NCI-H460 (cell line): Measurements from ENCODE around the gene SLC27A2. TPM values are rescaled to one million over a fixed set of nuclear protein-coding genes. Genes with fewer than 3 reads are reported as not detected.

Source experiments
- DNase-seq: peaks from one replicate; pipeline ENCODE4 v3.0.0-alpha.2; 2016; ENCODE audit warnings: low read depth; ENCODE audit errors: extremely low read depth
- total RNA-seq: library from RNA; depleted of rRNA; stranded (reverse); fragments of >200 nt; shearing (Covaris generic); gene quantifications from 2 replicates; pipeline ENCODE4 v1.2.3, GENCODE V29; 2014

Gene SLC27A2
- total RNA-seq, 1 experiment from 2014 or later, result 18.7 TPM

DNA sequence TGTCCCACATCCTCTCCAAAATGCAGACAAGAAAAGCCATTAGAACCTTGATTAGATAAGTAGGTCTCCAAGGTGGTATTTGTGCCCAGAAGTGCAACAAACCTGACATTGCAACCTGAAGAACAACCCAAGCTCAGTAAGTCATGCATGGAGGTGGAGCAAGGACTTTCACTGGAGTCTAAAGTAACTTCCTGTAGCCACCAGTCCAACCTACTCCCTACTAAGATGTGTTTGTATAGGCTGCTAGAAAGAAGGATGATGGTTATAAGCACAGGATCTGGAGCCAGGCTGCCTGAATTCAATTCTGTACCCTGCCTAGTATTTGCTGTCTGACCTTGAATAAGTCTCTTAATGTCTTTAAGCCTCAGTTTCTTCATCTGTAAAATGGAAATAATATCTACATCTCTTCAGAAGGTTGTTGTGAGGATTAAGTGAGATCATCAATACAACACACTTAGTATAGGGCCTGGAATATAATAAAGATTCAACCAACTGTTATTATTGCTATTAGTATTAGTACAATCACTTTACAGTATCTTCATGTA is 51.3 kb downstream of the SLC27A2 start:
- no peak for DNase-seq

DNA sequence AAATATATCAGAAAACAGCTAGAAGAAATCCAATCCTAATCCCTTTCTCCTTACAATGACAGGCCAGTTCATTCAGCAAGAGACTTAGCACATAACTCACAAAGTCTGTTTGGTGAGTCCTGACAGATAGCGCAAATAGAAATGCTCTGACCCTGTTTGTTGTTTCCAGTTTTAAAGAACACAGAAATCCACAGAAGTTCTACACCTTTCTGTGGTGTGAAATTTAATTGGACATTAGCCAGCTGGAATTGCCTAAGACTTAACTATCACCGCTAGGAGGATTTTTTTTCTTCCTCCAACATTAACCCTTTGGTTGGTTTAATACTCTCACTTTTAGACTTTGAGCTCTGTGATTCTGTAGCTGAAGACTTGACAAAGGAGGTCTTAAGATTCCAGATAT is 52.8 kb downstream of the SLC27A2 start:
- DNase-seq, result peak; percentile 25

DNA sequence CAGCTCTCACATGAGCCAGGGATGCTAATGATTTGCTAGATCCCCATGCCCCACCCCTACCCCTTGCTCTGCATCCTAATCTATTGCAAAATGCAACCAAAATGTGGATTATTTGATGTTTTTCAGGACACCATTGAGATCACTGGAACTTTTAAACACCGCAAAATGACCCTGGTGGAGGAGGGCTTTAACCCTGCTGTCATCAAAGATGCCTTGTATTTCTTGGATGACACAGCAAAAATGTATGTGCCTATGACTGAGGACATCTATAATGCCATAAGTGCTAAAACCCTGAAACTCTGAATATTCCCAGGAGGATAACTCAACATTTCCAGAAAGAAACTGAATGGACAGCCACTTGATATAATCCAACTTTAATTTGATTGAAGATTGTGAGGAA is 53.8 kb downstream of the SLC27A2 start:
- peak; percentile 64 for DNase-seq

DNA sequence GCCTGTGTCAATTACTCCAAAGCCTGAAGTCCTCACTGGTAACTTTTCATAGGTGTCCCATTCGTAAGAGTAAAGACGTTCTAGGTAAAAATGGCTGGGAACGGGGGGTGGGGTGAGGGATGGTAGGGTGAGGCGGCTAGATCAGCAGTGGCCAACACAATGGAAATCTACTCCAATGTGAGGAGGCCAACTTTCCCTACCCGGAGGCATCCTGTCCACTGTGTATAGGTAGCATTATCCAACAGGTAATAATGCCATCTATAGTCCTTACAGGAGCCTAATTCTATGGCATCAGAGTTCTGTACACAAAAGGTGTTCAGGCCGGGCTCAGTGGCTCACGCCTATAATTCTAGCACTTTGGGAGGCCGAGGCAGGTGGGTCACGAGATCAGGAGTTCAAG is 54.4 kb downstream of the SLC27A2 start:
- DNase-seq, result no peak

DNA sequence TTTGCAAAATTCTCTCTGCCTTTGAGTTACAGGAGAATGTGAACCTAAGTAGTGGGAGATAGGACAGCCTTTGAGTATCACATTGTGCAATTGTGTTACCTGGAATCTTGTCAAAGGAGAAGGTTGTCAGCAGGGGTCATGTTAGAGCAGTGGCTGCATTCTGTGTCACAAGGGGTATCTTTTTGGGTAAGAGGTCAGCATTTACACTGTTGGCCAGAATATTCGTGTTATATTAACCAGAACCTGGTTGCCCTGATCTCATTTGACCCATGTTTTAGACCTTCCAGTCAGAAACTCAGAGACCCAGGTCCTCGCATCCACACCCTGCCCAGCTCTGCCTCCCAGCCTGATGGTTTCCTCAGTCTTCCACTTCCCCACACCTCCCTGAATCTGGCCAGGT is 56.3 kb downstream of the SLC27A2 start:
- no peak for DNase-seq

DNA sequence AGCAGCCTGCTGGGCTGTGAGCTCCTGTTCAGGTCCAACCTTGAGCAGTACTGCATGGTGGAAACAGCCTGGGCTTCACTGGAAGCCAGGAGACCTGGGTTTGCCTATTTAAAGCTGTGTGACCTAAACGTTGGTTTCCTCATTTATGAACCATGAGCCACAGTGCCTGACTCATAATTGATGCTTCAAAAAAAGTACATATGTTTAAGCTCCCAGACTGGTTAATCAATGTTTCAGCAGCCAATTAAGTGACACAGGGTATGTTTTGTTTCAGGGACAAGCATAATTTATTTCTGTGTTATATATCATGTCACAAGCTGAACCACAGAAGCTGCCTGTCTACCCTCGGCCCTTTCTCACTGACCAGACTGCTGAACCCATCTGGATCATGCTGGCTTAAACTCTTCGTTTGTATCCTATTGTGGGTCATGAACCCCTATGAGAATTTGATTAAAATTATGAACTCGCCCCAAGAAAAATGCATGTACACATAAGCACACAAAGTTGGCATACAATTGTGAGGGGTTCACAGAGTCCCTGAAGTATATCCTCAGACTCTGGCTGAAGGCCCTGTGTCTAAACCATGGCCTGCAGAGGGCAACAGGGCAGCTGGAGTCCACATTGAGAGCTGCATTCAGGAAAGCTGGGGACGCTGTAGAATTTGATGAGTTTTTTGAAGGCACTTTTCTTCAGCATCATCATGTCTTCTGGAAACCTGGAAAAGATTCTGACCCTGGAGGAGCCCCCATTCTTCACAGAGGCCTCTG is 59.9 kb downstream of the SLC27A2 start:
- DNase-seq, result no peak

DNA sequence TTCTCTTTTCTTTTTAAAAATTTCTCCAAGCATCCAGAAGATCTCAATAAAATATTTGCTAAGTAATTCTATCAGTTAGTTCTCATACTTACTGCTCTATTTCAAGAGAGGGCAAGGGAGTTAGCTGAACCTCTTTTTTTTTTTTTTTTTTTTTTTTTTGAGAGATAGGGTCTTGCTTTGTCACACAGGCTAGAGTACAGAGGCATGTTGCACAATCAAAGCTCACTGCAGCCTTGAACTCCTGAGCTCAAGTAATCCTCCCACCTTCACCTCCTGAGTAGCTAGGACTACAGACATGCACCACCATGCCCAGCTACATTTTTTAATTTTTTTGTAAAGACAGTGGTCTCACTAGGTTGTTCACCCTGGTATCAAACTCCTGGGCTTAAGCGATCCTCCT is 62.2 kb downstream of the SLC27A2 start:
- DNase-seq, result no peak

DNA sequence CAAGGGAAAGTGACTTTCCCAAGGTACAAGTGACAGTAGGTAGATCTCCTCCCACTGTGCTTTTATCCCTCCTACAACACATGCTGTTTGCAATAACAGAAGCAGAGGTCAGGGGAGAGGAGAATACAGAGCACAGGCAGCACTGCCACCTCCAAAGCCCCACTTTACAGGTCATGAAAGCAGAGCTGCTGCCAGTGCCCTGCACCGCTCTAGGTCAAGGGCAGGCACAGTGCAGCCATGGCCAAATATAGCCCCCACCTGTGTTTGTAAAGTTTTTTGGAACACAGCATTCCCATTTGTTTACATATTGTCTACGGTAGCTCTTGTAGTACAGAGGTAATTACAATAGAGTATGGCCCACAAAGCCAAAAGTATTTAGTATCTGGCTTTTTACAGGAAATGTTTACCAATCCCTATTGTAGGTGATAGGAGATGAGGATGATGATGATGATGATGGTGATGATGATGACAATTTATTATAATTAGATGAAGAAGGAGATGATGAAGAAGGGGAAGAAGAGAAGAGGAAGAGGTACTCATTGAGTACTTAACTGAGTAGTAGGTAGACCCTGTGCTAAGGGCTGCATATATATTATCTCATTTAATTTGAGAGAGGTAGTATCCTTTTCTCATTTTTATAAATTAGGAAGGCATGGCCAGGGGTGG is 63.1 kb downstream of the SLC27A2 start:
- no peak for DNase-seq

DNA sequence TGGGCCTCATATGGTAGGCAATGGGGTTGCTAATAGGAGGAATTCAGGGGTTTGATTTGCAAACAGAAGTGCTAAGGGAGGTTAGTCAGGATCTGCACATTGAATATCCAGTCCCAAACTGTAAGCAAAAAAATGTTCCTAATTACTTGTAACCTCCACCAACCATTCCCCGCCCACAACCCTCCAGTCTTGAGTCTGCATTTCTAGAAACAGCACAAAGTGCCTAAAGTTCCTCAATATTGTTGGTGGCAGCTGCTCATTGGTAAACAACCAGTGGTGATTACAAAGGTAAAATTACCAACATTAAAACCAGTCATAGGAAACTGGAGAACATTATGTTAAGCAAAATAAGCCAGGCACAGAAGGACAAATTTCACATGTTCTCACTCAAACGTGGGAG is 64.6 kb downstream of the SLC27A2 start:
- DNase-seq, result no peak

DNA sequence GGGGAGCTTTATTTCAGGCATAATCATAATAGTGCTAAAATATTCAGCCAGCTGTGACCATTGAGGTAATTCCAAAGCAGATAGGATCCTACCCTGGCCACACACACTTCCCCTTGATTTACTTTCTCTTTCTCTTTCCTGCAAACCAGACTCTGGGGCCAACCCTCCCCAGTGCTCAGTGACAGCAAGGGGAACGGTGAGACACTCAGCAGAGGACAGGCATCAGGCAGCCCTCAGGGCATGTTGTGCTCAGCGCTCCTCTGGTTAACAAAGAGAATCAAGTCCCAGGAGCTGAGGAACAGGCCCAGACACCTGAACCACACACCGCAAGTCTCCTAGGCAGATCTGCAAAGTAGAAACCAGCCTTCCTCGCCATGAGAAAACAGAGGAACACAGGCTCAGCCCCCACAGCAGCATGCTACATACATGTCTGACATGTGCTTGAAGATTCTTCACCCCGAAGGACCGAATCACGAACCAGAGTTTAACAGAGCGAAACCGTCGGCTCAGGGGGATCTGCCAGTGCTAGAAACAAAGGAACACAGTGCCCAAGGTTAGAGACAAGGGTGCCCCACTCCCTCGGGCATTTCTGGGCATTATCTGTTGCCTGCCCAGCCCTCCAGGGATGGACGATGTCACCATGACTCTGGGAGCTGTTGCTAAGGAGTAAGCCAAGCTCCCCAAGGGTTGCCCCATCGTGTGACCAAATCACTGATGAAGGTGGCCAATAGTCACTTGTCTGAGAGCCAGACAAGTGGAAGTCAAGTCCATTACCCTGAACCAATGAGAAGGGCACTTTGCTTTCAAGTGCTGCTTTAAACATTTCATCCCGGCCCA is 66.0 kb downstream of the SLC27A2 start:
- DNase-seq, result no peak

DNA sequence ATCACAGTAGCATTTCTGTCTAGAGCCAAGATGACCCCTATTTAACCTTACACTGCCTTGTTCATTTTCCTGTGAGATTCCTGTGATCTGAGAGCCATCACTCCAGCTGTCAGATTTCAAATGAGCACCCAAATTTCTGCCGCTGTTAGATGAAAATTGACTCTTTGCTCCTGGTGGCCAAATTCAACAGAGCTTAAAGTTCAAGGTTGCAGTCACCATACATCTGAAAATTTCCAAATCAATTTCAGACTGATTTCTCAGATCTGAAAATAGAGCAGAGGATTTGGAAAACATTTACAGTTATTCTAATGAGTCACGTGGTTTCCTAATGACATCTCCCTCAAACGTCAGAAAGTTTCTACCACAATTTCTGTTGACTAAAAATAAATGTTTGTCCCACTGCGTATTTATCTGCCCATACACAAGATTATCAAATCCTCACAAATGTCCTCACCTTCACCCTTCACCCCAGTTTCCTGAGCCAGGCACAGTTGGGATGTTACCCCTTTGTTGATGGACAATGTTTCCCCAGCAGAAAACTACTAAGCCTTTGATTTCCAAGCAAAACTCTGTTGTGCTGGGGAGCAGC is 67.1 kb downstream of the SLC27A2 start:
- no peak for DNase-seq

DNA sequence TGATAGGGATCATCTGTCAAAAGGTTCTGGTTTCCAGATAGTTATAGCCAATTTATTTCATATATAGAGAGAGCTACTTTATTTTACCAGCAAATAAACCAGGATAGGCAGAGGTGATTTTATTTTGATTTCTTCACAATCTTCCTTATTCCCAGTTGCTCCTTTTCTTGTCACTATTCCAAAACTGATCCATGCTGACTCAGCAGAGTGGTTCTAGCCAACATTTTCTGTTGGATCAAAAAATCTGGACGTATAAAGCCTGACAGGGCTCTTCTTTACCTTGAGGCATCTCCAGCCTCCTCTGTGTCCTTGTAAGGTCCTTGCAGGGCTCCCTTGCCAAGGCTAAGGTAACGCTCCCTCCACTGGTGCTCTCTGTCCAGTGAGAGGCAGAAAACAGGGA is 67.7 kb downstream of the SLC27A2 start:
- DNase-seq, result no peak

DNA sequence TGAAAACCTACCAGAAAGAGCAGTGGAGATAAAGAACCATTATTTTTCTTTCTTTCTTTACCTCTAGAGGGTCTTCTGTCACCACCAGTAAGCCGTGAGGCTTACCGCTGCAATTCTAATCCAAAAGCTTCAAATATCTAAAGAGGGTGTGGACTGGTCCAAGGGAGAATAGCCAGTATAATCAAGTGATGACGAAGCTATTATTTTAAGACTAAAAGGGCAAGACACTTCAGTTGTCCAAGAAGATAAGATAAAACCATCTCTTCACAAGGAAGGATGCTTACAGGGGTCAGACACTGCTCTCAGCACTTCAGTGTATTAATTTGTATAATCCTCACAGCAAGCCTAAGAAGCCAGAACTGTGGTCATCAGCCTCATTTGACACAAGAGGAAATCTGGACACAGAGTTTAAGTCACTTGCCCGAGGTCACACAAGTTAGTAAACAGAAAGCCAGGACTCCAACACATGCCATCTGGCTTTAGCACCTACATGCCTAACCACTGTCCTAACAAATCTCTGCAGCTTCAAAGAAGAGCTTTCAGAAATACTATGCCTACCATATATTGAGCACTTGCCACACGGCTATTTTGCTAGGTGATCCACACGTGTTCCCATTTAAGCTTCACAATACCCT is 68.9 kb downstream of the SLC27A2 start:
- no peak for DNase-seq

DNA sequence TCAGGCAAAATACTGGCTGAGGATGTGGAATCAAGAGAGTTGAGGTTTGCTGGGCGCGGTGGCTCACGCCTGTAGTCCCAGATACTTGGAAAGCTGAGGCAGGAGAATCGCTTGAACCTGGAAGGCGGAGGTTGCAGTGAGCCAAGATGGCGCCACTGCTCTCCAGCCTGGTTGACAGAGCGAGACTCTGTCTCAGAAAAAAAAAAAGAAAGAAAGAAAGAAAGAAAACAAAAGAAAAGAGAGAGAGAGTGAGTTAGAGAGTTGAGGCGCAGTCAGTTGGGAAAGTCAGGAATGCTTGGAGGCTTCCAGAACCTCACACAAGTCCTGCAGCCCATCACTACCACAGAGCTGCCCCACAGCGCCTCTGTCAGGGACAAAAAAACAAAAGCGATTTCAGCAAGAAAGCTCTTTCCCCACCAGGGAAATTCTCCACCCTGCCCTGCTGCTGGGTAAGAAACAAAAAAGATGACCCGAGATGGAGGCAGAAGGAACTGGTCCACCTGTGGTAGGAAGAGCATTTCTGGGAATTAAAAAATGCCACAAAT is 69.7 kb downstream of the SLC27A2 start:
- no peak for DNase-seq

DNA sequence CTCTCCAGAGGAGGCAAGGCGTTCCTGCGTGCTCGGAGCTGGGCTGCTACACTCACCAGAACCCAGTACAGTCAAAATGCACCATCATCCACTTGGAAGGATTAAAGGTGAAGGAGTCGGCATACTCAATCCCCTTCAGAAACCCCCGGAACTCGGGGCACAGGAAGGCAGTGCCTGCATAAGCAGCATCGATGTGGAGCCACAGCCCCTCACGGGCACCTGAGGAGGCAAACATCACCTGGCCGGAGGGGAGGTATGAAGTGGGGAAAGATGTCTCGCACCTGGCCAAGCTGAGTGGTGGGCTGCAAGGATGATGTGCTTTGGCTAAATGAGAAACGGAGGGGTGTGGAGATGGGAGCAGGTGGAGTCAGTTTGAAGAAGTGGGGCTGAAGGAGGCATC is 70.6 kb downstream of the SLC27A2 start:
- no peak for DNase-seq

DNA sequence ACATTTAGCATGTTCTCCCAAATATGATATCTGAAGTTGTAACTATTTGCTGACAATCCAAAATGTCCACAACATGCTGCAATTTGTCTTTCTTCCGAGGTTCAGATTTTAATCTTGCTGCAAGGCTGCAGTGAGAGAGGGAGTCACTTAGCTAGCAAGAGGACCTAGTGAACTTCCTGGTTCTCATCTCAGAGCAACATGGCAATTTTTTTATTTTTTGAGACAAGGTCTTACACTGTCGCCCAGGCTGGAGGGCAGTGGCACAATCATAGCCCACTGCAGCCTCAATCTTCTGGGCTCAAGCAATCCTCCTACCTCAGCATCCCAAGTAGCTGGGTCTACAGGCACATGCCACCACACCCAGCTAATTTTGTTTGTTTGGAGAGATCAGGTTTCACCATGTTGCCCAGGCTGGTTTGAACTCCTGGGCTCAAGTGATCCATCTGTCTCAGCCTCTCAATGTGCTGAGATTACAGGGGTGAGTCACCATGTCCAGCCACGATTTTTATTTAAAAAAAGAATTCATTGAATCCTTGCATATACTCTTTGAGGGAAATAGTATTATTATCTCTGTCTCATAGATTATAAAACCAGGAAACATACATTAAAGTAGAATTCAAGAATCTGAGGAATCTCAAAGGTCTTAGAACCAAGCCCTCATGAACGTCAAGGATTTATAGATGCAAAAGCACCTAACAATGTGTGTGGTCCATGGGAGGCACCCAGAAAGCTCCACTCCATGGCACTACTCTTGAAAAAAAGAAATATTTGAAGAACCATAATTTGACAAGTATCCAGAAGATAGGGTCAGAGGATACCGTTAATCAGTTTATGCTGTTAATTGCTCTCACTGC is 74.4 kb downstream of the SLC27A2 start:
- no peak for DNase-seq

DNA sequence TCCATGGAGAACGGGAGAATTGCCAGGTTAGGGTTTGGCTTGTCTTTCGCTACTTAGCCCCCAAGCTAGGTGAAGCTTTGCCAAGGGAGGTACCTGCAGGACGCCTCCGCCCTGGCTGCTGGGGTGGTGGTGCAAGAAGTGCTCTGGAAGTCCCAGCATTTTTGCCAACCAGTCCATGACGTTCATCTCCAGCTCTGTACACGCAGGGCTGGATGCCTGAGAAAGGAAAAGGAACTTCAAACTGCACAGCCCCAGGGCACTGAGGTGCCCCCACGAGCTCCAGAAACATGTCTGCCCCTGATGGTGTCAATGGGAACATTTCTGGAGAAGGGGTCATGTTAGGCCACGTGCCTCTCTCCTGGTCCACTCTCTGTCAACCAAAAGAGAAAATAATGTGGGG is 75.3 kb downstream of the SLC27A2 start:
- DNase-seq, result no peak

DNA sequence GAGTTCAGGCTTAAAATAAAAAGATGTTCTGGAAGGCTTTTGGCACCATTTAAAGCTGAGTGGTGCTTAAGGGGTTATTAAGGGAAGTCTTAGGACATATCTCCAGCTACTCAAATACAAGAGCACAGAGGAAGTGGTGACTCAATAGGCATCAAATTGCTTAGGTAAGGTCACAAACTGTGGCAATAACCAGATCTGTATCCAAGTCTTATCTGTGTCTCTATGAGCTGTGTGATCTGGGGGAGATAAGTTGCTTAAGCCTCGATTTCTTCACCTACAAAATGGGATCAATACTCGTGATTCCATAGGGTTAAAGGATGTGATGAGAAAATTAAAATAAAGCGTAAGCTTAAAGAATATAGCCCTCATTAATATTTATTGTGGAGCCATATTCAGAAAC is 75.9 kb downstream of the SLC27A2 start:
- DNase-seq, result no peak

DNA sequence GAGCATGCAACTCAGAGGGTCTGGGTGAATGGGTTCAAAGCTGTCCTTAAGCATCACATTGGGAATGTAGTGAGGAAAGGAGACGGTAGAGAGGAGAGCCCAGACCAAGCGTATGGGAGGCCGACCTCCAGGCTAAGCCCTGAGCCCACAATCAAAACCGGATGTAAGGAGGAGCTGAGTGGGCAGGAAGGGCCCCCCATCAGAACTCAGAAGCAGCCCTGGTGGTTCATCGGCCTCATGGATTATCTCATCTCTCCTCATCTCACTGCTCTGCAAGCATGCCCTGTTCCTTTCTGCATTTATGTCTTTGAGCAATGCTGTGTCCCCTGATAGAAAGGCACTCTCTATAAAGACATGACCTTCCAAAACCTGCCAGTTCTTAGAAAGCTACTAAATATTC is 77.3 kb downstream of the SLC27A2 start:
- DNase-seq, result no peak
